Neural cell (in vitro differentiated cells): ENCODE results near the gene PRXL2A.

Source experiments
- CTCF ChIP-seq: fragments of 450-650 bp; IDR thresholded peaks from 2 replicates; pipeline ENCODE4 v1.5.1; 2014; ENCODE audit warnings: antibody characterized with exemption, mild to moderate bottlenecking, moderate library complexity; ENCODE audit not compliant: poor library complexity, severe bottlenecking
- POLR2AphosphoS5 ChIP-seq: IDR thresholded peaks from 2 replicates; pipeline ENCODE4 v1.6.1; 2012
- RAD21 ChIP-seq: fragments of 450-650 bp; conservative IDR thresholded peaks from 2 replicates; pipeline ENCODE4 v1.6.1; 2014; ENCODE audit warnings: antibody characterized with exemption, mild to moderate bottlenecking, moderate library complexity

GRCh38 chr10:80443531-80443974 is 35.2 kb downstream of the PRXL2A start:
- TF ChIP-seq POLR2AphosphoS5 (no peak), RAD21 (no peak), CTCF (no peak)
